GM18951 (cell line): Measurements from ENCODE around the gene RAB10.
"Not testable (repeated sequence)": the region's sequence is repeated elsewhere in the genome, so short reads cannot be mapped to it uniquely, and the experiment has no call there.

ENCODE experiments used
- POLR2A ChIP-seq: IDR thresholded peaks from 4 replicates; pipeline ENCODE4 v1.6.1; 2011; ENCODE audit warnings: mild to moderate bottlenecking; ENCODE audit not compliant: insufficient read length, insufficient read depth; ENCODE audit errors: extremely low read depth
- in situ Hi-C: fragments of 300-500 bp; cut with MboI; formaldehyde crosslinking; loops from one replicate; pipeline ENCODE4 v1.12.0; 2022; ENCODE audit warnings: low sequenced_read_pairs, mixed read lengths, inconsistent platforms; ENCODE audit not compliant: unreplicated experiment

RAB10 gene

GRCh38 chr2:26075173-26075572 lies 41.3 kb downstream of the RAB10 start:
- no peak for TF ChIP-seq POLR2A
- in situ Hi-C loops, result no loop called here

- in situ Hi-C loops, result no loop called here
- TF ChIP-seq POLR2A, result no peak
Observed at GRCh38 chr2:26076001-26076587, 42.2 kb downstream of the RAB10 start.

DNA sequence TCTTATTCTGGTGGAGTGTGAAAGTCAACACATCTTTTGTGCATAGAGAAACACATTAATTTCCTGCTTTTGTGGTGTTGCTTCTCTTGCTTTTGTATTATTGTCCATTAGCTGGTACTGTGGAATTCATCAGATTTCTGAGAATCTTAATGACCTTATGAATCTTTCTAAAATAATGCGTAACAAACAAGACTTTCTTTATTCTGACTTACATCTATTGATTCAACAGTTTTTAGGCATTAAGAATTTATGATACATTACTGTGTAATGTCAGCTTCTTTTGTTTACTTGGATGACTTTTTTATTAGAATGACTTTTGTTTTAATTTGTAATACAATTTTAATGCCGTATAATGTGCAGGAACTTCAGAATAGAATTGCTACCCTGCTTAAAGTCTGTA lies 43.4 kb downstream of the RAB10 start:
- in situ Hi-C loops, result no loop called here
- TF ChIP-seq POLR2A, result no peak

GRCh38 chr2:26078939-26079338 lies 45.1 kb downstream of the RAB10 start:
- in situ Hi-C loops, result no loop called here
- no peak for TF ChIP-seq POLR2A

DNA sequence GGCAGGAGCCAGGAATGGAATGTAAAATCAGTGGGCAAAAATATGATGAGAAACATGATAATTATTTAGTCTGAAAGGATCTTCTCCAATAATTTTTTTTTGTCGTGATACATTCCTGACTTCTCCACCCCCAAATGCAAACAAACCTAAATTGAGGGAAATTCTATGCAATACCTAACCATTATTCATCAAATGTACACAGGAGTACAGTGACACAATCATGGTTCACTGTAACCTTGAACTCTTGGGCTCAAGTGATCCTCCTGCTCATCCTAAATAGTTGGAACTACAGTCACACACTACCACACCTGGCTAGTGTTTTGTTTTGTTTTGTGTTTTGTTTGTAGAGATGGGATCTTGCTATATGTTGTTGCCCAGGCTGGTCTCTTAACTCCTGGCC lies 46.5 kb downstream of the RAB10 start:
- TF ChIP-seq POLR2A, result no peak
- in situ Hi-C loops, result no loop called here

DNA sequence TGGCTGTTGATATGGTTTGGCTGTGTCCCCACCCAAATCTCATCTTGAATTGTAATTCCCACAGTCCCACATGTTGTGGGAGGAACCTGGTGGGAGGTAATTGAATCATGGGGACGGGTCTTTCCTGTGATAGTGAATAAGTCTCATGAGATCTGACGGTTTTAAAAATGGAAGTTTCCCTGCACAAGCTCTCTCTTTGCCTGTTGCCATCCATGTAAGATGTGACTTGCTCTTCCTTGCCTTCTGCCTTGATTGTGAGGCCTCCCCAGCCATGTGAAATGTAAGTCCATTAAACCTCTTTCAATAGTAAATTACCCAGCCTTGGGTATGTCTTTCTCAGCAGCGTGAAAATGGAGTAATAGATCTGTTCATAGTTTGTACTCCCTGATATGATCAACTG lies 47.0 kb downstream of the RAB10 start:
- in situ Hi-C loops, result not testable (repeated sequence)

DNA sequence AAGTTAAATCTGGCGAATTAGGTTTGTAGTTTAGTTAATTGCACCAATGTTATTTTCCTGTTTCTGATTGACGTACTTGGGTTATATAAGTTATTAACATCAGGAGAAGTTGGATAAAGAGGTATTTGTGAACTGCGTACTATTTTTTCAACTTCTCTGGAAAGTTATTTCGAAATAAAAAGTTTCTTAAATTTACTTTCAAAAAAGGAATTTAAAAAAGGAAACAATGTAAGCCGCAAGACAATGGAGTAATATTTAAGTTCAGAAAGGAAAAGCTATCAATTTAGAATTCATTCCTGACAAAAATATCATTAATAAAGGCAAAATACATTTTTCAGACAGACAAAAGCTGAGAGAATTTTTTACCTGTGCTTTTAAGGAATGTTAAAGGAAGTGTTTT lies 47.7 kb downstream of the RAB10 start:
- in situ Hi-C loops, result no loop called here
- TF ChIP-seq POLR2A, result no peak

DNA sequence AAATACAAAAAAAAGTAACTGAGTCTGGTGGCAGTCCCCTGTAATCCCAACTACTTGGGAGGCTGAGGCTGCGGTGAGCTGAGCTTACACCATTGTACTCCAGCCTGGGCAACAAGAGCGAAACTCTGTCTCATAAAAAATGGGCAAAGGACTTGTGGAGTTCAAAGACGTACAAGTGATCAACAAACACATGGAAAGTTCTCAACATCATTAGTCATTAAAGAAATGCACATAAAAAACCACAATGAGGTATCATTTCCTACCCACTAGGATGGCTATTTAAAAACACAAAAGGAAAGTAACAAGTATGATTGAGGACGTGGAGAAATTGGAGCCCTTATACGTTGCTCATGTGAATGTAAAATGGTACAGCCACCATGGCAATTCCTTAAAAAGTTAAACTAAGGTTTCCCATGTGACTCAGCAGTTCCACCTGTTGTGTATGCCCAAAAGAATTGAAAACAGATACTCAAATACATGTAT lies 52.3 kb downstream of the RAB10 start:
- in situ Hi-C loops, result no loop called here
- no peak for TF ChIP-seq POLR2A

- no peak for TF ChIP-seq POLR2A
- in situ Hi-C loops, result no loop called here
Observed at GRCh38 chr2:26086779-26087178, 52.9 kb downstream of the RAB10 start.

DNA sequence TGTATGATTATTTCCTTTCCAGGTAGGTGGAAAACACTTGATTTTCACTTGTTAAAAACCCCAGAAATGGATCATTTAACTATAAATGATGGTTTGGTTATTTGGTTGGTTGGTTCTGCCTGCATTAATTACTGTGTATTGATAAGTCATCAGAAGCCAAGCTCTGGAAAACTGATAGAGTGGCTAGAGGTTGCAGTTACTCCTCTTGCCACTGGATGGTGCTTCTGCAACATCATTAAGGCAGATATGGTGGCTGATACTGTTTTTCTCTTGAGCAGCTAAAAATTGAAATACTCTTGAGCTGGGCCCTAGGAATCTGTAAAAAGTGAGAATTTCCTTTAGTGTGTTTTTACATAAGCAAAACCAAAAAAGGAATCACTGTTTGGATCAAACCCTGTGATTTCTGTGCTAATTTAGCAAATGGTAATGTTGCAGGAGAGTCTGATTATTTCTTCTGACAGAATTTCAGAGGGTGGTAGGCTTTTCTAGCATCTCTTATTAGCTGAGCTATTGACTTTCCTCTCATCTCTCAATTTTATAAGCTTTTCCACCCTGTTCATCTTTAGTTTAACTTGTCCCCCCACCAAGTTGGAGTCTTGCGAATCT lies 54.3 kb downstream of the RAB10 start:
- in situ Hi-C loops, result no loop called here
- no peak for TF ChIP-seq POLR2A

- in situ Hi-C loops, result not testable (repeated sequence)
Observed at GRCh38 chr2:26088931-26089330, 55.0 kb downstream of the RAB10 start.

- in situ Hi-C loops, result no loop called here
Observed at GRCh38 chr2:26089337-26089736, 55.5 kb downstream of the RAB10 start.

DNA sequence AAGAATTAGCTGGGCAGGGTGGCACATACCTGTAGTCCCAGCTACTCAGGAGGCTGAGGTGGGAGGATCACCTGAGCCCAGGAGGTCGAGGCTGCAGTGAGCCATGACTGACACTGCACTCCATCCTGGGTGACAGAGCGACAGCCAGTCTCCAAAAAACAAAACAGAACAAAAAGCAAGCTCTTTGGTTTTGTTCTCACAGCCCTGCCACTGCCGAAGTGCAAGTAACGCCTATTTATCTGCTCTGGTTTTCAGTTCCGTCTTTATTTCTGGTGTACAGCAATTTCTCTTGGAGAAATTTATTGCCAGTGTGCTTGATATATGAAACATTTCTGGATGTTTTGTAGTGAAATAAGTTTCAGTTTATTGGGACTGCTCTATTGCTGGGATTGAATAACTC lies 61.9 kb downstream of the RAB10 start:
- in situ Hi-C loops, result no loop called here
- TF ChIP-seq POLR2A, result no peak

More at GRCh38 chr2:26089337-26089736, 55.5 kb downstream of the RAB10 start:
- TF ChIP-seq POLR2A, result no peak

- in situ Hi-C loops, result no loop called here
- no peak for TF ChIP-seq POLR2A
Observed at GRCh38 chr2:26099933-26100332, 66.0 kb downstream of the RAB10 start.

DNA sequence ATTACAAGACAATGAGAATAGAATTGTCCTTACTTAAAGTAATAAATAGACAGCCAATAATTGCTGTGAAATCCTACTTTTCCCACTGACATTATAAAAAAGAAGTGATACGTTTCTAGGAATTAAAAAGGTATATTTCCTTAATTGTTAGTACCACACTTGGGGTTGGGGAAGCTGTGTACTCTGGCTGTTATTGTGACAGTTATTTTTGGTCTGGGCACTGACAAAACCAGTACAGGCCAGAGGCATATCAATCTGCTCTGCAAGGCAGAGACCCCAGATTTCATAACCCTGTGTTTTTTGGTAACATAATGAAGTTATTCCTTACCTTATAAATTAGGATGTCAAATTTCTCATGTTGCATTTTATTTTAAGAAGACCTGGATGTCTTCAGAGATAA lies 66.5 kb downstream of the RAB10 start:
- in situ Hi-C loops, result no loop called here
- TF ChIP-seq POLR2A, result no peak
